Measurements from ENCODE around the gene SLC25A23.
A peak's percentile ranks its signal among the peaks of the same experiment; 100 is the strongest.

Gene SLC25A23

GRCh38 chr19:6471076-6471475, 11.5 kb upstream of the SLC25A23 start:
- TF ChIP-seq Cebpa-rat (IDR thresholded peaks at IDR 0.05) = no peak
- H3K9me3 ChIP-seq = peaks cover 2% of the 10 kb centered on the region; the same call in 1 of the 2 replicates
- H3K36me3 ChIP-seq = peaks cover 19% of the 10 kb centered on the region
- no peak overlapping the region for H3K4me2 ChIP-seq
- H3K9ac ChIP-seq = no peak overlapping the region
- H3K27ac ChIP-seq = no peak overlapping the region
- no peaks in the 10 kb centered on the region for H3K27me3 ChIP-seq
- no peaks in the 10 kb centered on the region for H4K20me1 ChIP-seq
- H3K4me1 ChIP-seq = no peaks in the 10 kb centered on the region
- H3K4me3 ChIP-seq = no peak overlapping the region

GRCh38 chr19:6470173-6470572, 10.6 kb upstream of the SLC25A23 start:
- H3K27me3 ChIP-seq = no peaks in the 10 kb centered on the region
- no peaks in the 10 kb centered on the region for H3K9me3 ChIP-seq
- no peak overlapping the region for H3K9ac ChIP-seq
- no peak overlapping the region for H3K27ac ChIP-seq
- no peak for TF ChIP-seq Cebpa-rat (IDR thresholded peaks at IDR 0.05)
- H3K4me3 ChIP-seq = no peak overlapping the region
- no peaks in the 10 kb centered on the region for H3K4me1 ChIP-seq
- H4K20me1 ChIP-seq = no peaks in the 10 kb centered on the region
- peaks cover 10% of the 10 kb centered on the region; the same call in 1 of the 2 replicates for H3K36me3 ChIP-seq
- H3K4me2 ChIP-seq = no peak overlapping the region

GRCh38 chr19:6467384-6467783, 7.8 kb upstream of the SLC25A23 start:
- no peak overlapping the region for H3K4me3 ChIP-seq
- H3K4me1 ChIP-seq = no peaks in the 10 kb centered on the region
- H3K9me3 ChIP-seq = no peaks in the 10 kb centered on the region
- no peaks in the 10 kb centered on the region for H3K27me3 ChIP-seq
- peaks cover 3% of the 10 kb centered on the region; the same call in 1 of the 2 replicates for H3K36me3 ChIP-seq
- TF ChIP-seq Cebpa-rat (IDR thresholded peaks at IDR 0.05) = no peak
- H3K27ac ChIP-seq = no peak overlapping the region
- no peak overlapping the region for H3K9ac ChIP-seq
- no peak overlapping the region for H3K4me2 ChIP-seq
- no peaks in the 10 kb centered on the region for H4K20me1 ChIP-seq

GRCh38 chr19:6466526-6467248, 7.1 kb upstream of the SLC25A23 start:
- TF ChIP-seq Cebpa-rat (IDR thresholded peaks at IDR 0.05) = no peak
- Histone ChIP-seq H3K4me2 (no peak overlapping the region), H3K36me3 (peaks cover 3% of the 10 kb centered on the region; the same call in 1 of the 2 replicates), H3K9me3 (no peaks in the 10 kb centered on the region), H3K4me3 (no peak overlapping the region), H4K20me1 (no peaks in the 10 kb centered on the region), H3K27ac (no peak overlapping the region), H3K9ac (no peak overlapping the region), H3K4me1 (no peaks in the 10 kb centered on the region), H3K27me3 (no peaks in the 10 kb centered on the region)

GRCh38 chr19:6465663-6466062, 6.1 kb upstream of the SLC25A23 start:
- Histone ChIP-seq H4K20me1 (no peaks in the 10 kb centered on the region), H3K36me3 (no peaks in the 10 kb centered on the region; the same call in 1 of the 2 replicates)

GRCh38 chr19:6465006-6465405, 5.4 kb upstream of the SLC25A23 start:
- Histone ChIP-seq H3K4me3 (no peak overlapping the region), H3K36me3 (no peaks in the 10 kb centered on the region), H3K9me3 (no peaks in the 10 kb centered on the region), H4K20me1 (no peaks in the 10 kb centered on the region), H3K27ac (no peak overlapping the region), H3K4me1 (no peaks in the 10 kb centered on the region), H3K9ac (no peak overlapping the region), H3K27me3 (no peaks in the 10 kb centered on the region), H3K4me2 (no peak overlapping the region)
- no peak for TF ChIP-seq Cebpa-rat (IDR thresholded peaks at IDR 0.05)

More at GRCh38 chr19:6465663-6466062, 6.1 kb upstream of the SLC25A23 start:
- Histone ChIP-seq H3K4me2 (no peak overlapping the region), H3K27ac (no peak overlapping the region), H3K9me3 (no peaks in the 10 kb centered on the region), H3K27me3 (no peaks in the 10 kb centered on the region), H3K9ac (no peak overlapping the region), H3K4me1 (no peaks in the 10 kb centered on the region), H3K4me3 (no peak overlapping the region)
- TF ChIP-seq Cebpa-rat (IDR thresholded peaks at IDR 0.05) = no peak

GRCh38 chr19:6464070-6464873, 4.7 kb upstream of the SLC25A23 start, which contains the start of gene CRB3:
TSS of gene CRB3 (plus strand) at chr19:6464271. CDS start at chr19:6464702, 431 bp downstream.
- H4K20me1 ChIP-seq = no peaks in the 10 kb centered on the region
- no peak for TF ChIP-seq Cebpa-rat (IDR thresholded peaks at IDR 0.05)
- no peaks in the 10 kb centered on the region for H3K4me1 ChIP-seq
- no peak within 1 kb of the TSS for H3K4me2 ChIP-seq
- no peaks in the 10 kb centered on the region for H3K9me3 ChIP-seq
- H3K27ac ChIP-seq = no peak within 1 kb of the TSS
- H3K9ac ChIP-seq = no peak within 1 kb of the TSS
- no peaks in the 10 kb centered on the region for H3K36me3 ChIP-seq
- H3K4me3 ChIP-seq = no peak within 1 kb of the TSS
- no peaks in the 10 kb centered on the region for H3K27me3 ChIP-seq

- no peak for TF ChIP-seq Cebpa-rat (IDR thresholded peaks at IDR 0.05)
- H3K4me1 ChIP-seq = peaks cover 22% of the 10 kb centered on the region
- peaks cover 22% of the 10 kb centered on the region for H3K36me3 ChIP-seq
- peaks cover 10% of the 10 kb centered on the region for H4K20me1 ChIP-seq
- peak overlapping the region; percentile 91 for H3K4me3 ChIP-seq
- H3K27me3 ChIP-seq = no peaks in the 10 kb centered on the region
- peak overlapping the region; percentile 98 for H3K4me2 ChIP-seq
- peaks cover 9% of the 10 kb centered on the region; the same call in 1 of the 2 replicates for H3K9me3 ChIP-seq
- peak overlapping the region; percentile 81; the same call in 1 of the 2 replicates for H3K27ac ChIP-seq
- H3K9ac ChIP-seq = peak overlapping the region; percentile 82
Measured at GRCh38 chr19:6460099-6460884, 700 bp upstream of the SLC25A23 start.

GRCh38 chr19:6458695-6459261, 814 bp downstream of the SLC25A23 start:
- peaks cover 24% of the 10 kb centered on the region for H3K9me3 ChIP-seq
- peaks cover 37% of the 10 kb centered on the region for H3K36me3 ChIP-seq
- no peak for TF ChIP-seq Cebpa-rat (IDR thresholded peaks at IDR 0.05)
- no peaks in the 10 kb centered on the region for H3K27me3 ChIP-seq
- peak overlapping the region; percentile 91 for H3K4me3 ChIP-seq
- H3K27ac ChIP-seq = peak overlapping the region; percentile 81
- H3K9ac ChIP-seq = peak overlapping the region; percentile 82
- H4K20me1 ChIP-seq = peaks cover 10% of the 10 kb centered on the region
- H3K4me2 ChIP-seq = peak overlapping the region; percentile 98
- H3K4me1 ChIP-seq = peaks cover 22% of the 10 kb centered on the region
